ENCODE results near the gene PAFAH1B1. TPM values are rescaled to one million over a fixed set of nuclear protein-coding genes. Genes with fewer than 3 reads are reported as not detected.

The PAFAH1B1 gene
- total RNA-seq, 1 donor from 2014 or later = 115 TPM

DNA sequence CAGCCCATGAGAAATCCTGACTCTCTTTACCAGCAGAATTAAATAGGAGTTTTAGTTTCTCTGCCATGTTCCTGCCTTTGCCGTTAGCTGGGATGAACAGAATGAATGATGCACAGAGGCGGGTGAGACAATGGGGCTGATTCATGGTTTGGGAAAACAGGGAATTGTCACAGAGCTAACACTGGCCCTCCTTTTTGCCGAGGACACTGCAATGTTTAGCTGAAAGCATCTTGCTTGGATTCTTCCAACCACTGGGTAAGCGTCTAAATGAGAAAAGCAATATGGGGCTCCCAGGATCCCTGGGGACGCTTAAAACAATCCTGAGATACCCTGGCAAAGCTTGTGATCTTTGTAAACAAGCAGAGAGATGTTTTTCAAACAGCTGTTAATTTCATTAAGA lies 12.8 kb upstream of the PAFAH1B1 start:
- H3K4me3 ChIP-seq = no peak overlapping the region
- intact Hi-C loops (cut with micrococcal nuclease) = no loop called here
- H3K27ac ChIP-seq (replicated peaks) = no peak overlapping the region
- no peaks in the 10 kb centered on the region for H3K36me3 ChIP-seq
- H3K27me3 ChIP-seq (ENCODE audit: low read depth) = no peaks in the 10 kb centered on the region
- no peaks in the 10 kb centered on the region for H3K4me1 ChIP-seq
- DNase-seq = no peak
- TF ChIP-seq CTCF (IDR thresholded peaks at IDR 0.05; ENCODE audit: borderline replicate concordance) = no peak
- no peaks in the 10 kb centered on the region for H3K9me3 ChIP-seq (replicated peaks)

- H3K27ac ChIP-seq (replicated peaks) = no peak overlapping the region
- H3K36me3 ChIP-seq = no peaks in the 10 kb centered on the region
- H3K9me3 ChIP-seq (replicated peaks) = no peaks in the 10 kb centered on the region
- no peak for DNase-seq
- no peaks in the 10 kb centered on the region for H3K4me1 ChIP-seq
- no peak overlapping the region for H3K4me3 ChIP-seq
- intact Hi-C loops (cut with micrococcal nuclease) = no loop called here
- no peak for TF ChIP-seq CTCF (IDR thresholded peaks at IDR 0.05; ENCODE audit: borderline replicate concordance)
- H3K27me3 ChIP-seq (ENCODE audit: low read depth) = no peaks in the 10 kb centered on the region
Observed at GRCh38 chr17:2582493-2582892, 11.0 kb upstream of the PAFAH1B1 start.

DNA sequence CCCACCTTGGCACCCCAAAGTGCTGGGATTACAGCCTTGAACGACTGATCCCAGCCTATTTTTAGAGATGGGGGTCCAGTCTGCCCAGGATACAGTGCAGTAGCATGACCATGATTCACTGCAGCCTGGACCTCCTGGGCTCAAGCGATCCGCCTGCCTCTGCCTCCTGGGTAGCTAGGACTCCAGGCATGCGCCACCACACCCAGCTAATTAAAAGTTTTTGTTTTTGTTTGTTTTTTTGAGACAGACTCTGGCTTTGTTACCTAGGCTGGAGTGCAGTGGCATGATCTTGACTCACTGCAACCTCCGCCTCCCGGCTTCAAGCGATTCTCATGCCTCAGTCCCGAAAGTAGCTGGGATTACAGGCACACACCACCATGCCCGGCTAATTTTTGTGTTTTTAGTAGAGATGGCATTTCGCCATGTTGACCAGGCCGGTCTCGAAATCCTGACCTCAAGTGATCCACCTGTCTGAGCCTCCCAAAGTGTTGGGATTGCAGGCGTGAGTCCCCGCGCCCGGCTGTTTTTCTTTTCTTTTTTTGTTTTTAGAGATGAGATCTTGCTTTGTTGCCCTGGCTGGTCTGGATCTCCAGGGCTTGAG lies 2.3 kb upstream of the PAFAH1B1 start:
- Histone ChIP-seq H3K4me1 (peaks cover 37% of the 10 kb centered on the region), H3K36me3 (no peaks in the 10 kb centered on the region), H3K27me3 (ENCODE audit: low read depth) (no peaks in the 10 kb centered on the region), H3K4me3 (no peak overlapping the region), H3K27ac (replicated peaks) (no peak overlapping the region), H3K9me3 (replicated peaks) (no peaks in the 10 kb centered on the region)
- no peak for DNase-seq
- no peak for TF ChIP-seq CTCF (IDR thresholded peaks at IDR 0.05; ENCODE audit: borderline replicate concordance)
- intact Hi-C loops (cut with micrococcal nuclease) = no loop called here

DNA sequence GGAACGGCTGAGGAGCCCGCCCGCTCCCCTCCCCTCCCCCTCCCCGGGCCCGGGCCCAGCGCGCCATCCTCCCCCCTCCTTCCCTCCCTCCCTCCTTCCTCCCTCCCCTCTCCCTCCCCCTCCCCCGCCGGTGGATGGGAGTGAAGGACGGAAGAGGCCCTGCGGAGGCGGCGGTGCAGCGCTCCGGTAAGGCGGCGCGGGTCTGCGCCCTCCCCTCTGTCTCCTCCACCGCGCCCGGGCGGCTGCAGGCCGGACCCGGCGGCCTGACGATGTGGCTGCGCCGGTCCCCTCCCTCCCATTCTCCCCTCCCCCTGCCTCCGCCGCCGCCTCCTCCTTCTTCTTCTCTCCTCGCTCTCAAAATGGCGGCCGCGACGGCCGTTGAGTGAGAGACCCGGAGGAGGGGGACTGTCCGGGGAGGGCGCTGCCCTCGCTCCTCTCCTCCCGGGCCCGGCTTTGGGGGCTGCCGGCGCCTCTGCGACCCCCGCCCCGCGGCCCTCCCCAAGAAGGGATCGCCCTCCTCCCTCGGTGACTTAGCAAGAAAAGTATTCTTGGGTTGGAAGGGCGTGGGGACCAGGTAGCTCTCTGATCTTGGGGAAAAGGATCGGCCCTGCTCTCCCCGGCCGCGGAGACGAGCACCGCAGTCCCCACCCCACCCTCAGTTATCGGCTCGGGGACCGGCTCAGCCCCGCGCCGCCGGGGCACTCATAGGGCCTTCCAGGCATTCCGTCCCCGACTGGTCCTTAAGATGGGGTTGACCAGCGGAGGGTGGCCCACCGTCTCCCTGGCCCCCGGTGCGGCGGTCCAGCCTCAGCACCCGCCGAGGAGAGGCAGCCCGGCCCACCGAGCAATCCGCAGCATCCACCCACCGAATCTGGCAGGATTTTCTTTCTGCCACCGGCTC lies 617 bp downstream of the PAFAH1B1 start:
- DNase-seq = peak; percentile 85
- H3K4me3 ChIP-seq = peak overlapping the region; percentile 93
- H3K9me3 ChIP-seq (replicated peaks) = no peaks in the 10 kb centered on the region
- peaks cover 66% of the 10 kb centered on the region for H3K4me1 ChIP-seq
- H3K27ac ChIP-seq (replicated peaks) = peak overlapping the region; percentile 99
- intact Hi-C loops (cut with micrococcal nuclease) = no loop called here
- no peaks in the 10 kb centered on the region for H3K27me3 ChIP-seq (ENCODE audit: low read depth)
- no peaks in the 10 kb centered on the region for H3K36me3 ChIP-seq
- no peak for TF ChIP-seq CTCF (IDR thresholded peaks at IDR 0.05; ENCODE audit: borderline replicate concordance)

GRCh38 chr17:2594722-2595599 lies 1.5 kb downstream of the PAFAH1B1 start:
- TF ChIP-seq CTCF (IDR thresholded peaks at IDR 0.05; ENCODE audit: borderline replicate concordance) = no peak
- DNase-seq = no peak
- H3K4me1 ChIP-seq = peaks cover 73% of the 10 kb centered on the region
- no peaks in the 10 kb centered on the region for H3K9me3 ChIP-seq (replicated peaks)
- H3K36me3 ChIP-seq = no peaks in the 10 kb centered on the region
- peak overlapping the region; percentile 99 for H3K27ac ChIP-seq (replicated peaks)
- no peaks in the 10 kb centered on the region for H3K27me3 ChIP-seq (ENCODE audit: low read depth)
- intact Hi-C loops (cut with micrococcal nuclease) = no loop called here
- H3K4me3 ChIP-seq = peak overlapping the region; percentile 93

Data from left ventricle myocardium inferior (tissue), 1 donor.